Measurements from ENCODE around the gene SLC25A44.

- TF ChIP-seq, protein P1, sequence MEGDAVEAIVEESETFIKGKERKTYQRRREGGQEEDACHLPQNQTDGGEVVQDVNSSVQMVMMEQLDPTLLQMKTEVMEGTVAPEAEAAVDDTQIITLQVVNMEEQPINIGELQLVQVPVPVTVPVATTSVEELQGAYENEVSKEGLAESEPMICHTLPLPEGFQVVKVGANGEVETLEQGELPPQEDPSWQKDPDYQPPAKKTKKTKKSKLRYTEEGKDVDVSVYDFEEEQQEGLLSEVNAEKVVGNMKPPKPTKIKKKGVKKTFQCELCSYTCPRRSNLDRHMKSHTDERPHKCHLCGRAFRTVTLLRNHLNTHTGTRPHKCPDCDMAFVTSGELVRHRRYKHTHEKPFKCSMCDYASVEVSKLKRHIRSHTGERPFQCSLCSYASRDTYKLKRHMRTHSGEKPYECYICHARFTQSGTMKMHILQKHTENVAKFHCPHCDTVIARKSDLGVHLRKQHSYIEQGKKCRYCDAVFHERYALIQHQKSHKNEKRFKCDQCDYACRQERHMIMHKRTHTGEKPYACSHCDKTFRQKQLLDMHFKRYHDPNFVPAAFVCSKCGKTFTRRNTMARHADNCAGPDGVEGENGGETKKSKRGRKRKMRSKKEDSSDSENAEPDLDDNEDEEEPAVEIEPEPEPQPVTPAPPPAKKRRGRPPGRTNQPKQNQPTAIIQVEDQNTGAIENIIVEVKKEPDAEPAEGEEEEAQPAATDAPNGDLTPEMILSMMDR (IDR thresholded peaks at IDR 0.05) = no peak
- TF ChIP-seq POLR2A (IDR thresholded peaks at IDR 0.05) = no peak
Measured at GRCh38 chr1:156248323-156248683, 54.4 kb downstream of the SLC25A44 start.

Measured in heart left ventricle (tissue), 13 donors.